NB4 (cell line): Measurements from ENCODE around the gene CALHM3.

Source experiments
- MYC ChIP-seq: IDR thresholded peaks from 2 replicates; pipeline ENCODE4 v1.6.1; 2011; ENCODE audit warnings: low read depth, low read length
- POLR2A ChIP-seq: IDR thresholded peaks from 2 replicates; pipeline ENCODE4 v1.6.1; 2011; ENCODE audit warnings: mild to moderate bottlenecking; ENCODE audit not compliant: insufficient read length; ENCODE audit errors: extremely low read depth
- TF ChIP-seq, protein P1 (sequence below): IDR thresholded peaks from one replicate; pipeline ENCODE4 v1.5.1; 2012; ENCODE audit warnings: low read depth, low read length
- TF ChIP-seq, protein P2 (sequence below): IDR thresholded peaks from 2 replicates; pipeline ENCODE4 v1.6.1; 2011; ENCODE audit warnings: low read depth, low read length

GRCh38 chr10:103427866-103428265, 51.2 kb downstream of the CALHM3 start:
- TF ChIP-seq POLR2A = no peak
- TF ChIP-seq, protein P1, sequence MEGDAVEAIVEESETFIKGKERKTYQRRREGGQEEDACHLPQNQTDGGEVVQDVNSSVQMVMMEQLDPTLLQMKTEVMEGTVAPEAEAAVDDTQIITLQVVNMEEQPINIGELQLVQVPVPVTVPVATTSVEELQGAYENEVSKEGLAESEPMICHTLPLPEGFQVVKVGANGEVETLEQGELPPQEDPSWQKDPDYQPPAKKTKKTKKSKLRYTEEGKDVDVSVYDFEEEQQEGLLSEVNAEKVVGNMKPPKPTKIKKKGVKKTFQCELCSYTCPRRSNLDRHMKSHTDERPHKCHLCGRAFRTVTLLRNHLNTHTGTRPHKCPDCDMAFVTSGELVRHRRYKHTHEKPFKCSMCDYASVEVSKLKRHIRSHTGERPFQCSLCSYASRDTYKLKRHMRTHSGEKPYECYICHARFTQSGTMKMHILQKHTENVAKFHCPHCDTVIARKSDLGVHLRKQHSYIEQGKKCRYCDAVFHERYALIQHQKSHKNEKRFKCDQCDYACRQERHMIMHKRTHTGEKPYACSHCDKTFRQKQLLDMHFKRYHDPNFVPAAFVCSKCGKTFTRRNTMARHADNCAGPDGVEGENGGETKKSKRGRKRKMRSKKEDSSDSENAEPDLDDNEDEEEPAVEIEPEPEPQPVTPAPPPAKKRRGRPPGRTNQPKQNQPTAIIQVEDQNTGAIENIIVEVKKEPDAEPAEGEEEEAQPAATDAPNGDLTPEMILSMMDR = no peak
- TF ChIP-seq MYC = no peak
- TF ChIP-seq, protein P2, sequence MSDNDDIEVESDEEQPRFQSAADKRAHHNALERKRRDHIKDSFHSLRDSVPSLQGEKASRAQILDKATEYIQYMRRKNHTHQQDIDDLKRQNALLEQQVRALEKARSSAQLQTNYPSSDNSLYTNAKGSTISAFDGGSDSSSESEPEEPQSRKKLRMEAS = no peak
